Measurements from ENCODE around the gene MBD6.
A peak's percentile ranks its signal among the peaks of the same experiment; 100 is the strongest.
"Not testable (repeated sequence)": the region's sequence is repeated elsewhere in the genome, so short reads cannot be mapped to it uniquely, and the experiment has no call there.

MBD6 gene

DNA sequence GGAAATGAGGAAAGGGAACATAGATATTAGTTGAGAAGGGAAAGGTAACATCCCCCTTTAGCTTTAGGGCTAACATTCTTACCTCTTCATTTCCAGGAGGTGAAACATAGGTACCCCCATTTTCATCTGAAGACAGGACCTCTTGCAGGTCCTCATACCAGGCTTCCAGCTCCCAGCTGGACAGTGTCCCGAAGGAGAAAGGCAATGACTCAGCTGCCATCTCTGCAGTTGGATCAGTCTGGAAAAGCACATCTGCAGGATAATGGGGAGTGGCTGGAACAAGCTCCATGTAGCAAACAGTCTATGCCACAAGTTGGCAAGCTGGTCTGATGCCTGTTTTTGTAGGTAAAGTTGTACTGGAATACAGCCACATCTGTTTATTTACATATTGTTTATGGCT, 5.4 kb upstream of the MBD6 start:
- H3K4me3 Mint-ChIP-seq, result no peak overlapping the region
- H3K4me1 Mint-ChIP-seq, result peaks cover 52% of the 10 kb centered on the region
- no peaks in the 10 kb centered on the region for H3K27me3 Mint-ChIP-seq
- H3K27ac Mint-ChIP-seq, result peak overlapping the region; percentile 99
- no peaks in the 10 kb centered on the region for H3K9me3 Mint-ChIP-seq
- peaks cover 69% of the 10 kb centered on the region for H3K36me3 Mint-ChIP-seq
- no peak for ATAC-seq

DNA sequence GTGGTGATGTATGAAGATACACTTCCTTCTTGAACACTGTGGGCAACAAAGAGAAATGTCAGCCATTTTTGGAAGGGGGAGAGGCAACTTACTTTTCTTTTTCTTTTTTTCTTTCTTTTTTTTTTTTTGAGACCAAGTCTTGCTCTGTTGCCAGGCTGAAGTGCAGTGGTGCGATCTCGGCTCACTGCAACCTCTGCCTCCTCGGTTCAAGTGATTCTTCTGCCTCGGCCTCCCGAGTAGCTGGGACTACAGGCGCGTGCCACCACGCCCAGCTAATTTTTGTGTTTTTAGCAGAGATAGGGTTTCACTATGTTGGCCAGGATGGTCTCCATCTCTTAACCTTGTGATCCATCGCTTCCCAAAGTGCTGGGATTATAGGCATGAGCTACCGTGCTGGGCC, 4.9 kb upstream of the MBD6 start:
- Mint-ChIP-seq H3K27ac (peak overlapping the region; percentile 99), H3K36me3 (peaks cover 64% of the 10 kb centered on the region), H3K4me1 (peaks cover 54% of the 10 kb centered on the region)
- not testable (repeated sequence) for H3K27me3 Mint-ChIP-seq, ATAC-seq, H3K9me3 Mint-ChIP-seq, H3K4me3 Mint-ChIP-seq

DNA sequence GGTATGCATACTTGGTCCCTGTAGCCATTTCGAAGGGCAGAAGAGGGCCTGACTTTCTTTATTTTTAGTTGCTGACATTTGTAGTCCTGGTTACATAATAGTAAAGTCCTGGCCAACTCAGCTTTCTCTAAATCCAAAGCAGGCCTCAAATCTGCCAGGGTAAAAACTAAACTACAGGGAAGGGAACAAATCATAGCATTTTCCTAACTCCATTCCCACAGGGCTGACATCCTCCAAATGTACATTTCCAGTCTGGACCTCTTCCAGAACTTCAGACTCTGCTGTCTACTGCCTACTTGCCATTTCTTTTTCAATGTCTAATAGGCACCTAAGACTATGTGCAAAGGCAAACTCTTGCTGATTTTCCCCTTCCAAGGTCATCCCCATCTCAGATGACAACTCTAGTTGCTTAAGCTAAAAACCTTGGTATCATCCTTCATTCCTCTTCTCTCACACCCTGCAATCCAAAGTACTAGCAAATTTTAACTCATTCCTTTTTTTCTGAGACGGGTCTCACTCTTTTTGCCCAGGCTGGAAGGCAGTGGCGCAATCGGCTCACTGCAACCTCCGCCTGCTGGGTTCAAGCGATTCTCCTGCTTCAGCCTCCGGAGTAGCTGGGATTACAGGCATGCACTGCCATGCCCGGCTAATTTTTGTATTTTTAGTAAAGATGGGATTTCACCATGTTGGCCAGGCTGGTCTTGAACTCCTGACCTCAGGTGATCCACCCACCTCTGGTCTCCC, 4.3 kb upstream of the MBD6 start:
- ATAC-seq, result no peak
- Mint-ChIP-seq H3K4me3 (peak overlapping the region; percentile 94), H3K4me1 (peaks cover 58% of the 10 kb centered on the region)

DNA sequence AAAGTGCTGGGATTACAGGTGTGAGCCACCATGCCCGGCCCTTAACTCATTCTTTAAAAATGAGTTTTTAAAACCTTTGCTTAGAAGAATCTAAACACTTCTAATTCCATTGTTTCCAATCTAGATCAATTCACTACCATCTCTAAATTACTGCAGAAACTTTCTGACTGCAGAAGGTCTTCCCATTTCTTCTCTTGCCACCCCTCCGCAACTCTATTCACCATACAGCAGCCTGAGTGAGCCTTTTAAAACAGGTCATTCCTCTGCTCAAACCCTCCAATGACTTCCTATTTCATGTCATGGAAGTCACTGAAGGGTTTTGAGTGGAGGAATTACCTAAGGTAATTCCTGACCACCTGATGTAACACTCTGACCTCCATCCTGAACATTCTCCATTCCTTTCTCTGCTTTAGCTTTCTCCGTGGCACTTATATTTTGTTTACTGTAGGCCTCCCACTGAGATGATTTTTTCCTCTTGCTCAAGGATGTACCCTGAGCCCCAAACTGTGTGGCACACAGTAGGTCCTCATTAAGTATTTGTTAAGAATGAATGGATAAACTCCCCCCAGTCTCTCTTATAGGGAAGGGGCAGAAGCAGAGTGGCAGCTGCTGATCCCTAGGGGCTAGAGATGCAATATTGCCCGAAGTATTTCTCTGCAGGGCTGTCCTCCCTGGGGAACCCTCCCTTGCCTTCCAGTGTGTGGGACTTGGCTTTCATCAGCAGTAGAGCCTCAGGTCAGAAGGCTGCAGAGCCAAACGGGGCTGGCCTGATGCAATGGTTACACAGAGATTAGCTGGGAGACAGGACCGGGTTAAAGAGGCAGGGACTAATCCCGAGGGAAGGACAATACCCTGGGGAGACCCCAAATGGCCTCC, 3.5 kb upstream of the MBD6 start:
- Mint-ChIP-seq H3K27ac (peak overlapping the region; percentile 99), H3K9me3 (no peaks in the 10 kb centered on the region), H3K36me3 (peaks cover 54% of the 10 kb centered on the region), H3K4me3 (peak overlapping the region; percentile 94), H3K27me3 (no peaks in the 10 kb centered on the region), H3K4me1 (peaks cover 66% of the 10 kb centered on the region)
- no peak for ATAC-seq

More for the DNA sequence above, 4.3 kb upstream of the MBD6 start:
- H3K27me3 Mint-ChIP-seq, result no peaks in the 10 kb centered on the region
- peaks cover 57% of the 10 kb centered on the region for H3K36me3 Mint-ChIP-seq
- peak overlapping the region; percentile 99 for H3K27ac Mint-ChIP-seq
- no peaks in the 10 kb centered on the region for H3K9me3 Mint-ChIP-seq

DNA sequence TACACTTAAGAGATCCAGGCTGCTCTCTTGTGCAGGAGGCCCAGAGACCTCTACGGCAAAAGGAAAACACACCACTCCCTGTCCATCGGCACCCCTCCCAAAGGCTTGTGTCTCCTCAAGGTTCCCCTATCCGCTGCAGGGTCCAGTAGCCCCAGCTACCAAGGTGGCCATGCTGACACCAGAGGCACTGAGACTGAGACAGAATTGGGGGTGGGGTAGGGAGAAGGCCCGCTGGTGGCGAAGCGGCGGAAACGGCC, 2.9 kb upstream of the MBD6 start:
- Mint-ChIP-seq H3K9me3 (no peaks in the 10 kb centered on the region), H3K4me1 (peaks cover 72% of the 10 kb centered on the region), H3K36me3 (peaks cover 48% of the 10 kb centered on the region), H3K27ac (peak overlapping the region; percentile 99), H3K27me3 (no peaks in the 10 kb centered on the region), H3K4me3 (peak overlapping the region; percentile 94)
- no peak for ATAC-seq

DNA sequence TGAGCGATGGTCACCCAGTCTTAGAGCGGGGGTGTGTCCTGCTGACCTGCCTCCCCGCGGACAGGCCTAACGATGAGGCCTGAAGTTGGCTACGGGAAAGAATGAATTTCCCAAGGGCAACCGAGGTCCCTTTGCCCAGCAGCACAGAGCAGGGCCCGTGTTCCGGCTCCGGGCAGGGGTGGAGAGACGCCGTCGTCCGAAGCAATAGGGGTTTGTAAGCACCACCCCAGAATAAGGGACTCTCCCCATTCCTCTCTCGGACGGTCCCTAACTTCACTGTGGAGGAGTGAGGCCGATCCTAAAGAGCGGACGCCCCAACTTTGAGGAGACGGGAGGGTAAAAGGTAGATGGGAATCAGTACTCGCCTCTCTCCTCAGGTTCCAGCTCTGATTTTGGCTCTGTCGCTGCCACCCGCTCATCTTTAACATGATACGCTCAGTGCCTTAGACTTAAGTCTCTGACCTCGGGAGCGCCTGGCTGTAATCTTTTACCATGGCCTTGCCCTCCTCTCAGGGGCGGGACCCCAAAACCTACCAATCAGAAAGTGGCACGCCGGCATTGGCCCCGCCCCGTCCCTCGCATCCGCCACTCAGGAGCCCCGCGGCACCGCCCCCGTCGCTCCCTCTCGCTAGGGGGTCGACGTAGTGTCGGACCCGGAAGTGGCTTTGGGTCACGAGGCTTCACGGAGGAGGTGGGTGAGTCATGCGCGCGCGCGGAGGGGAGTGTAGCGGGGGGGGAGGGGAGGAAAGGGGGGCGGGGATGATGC, 2.4 kb upstream of the MBD6 start, which contains the start of gene DDIT3:
DDIT3 (minus strand) TSS at position 462 of the 766 bp plus-strand sequence. CDS start 3,108 bp downstream, outside the sequence.
- peak within 1 kb of the TSS; percentile 94 for H3K4me3 Mint-ChIP-seq
- no peaks in the 10 kb centered on the region for H3K27me3 Mint-ChIP-seq
- peaks cover 77% of the 10 kb centered on the region for H3K4me1 Mint-ChIP-seq
- H3K27ac Mint-ChIP-seq, result peak within 1 kb of the TSS; percentile 99
- H3K36me3 Mint-ChIP-seq, result peaks cover 47% of the 10 kb centered on the region
- no peaks in the 10 kb centered on the region for H3K9me3 Mint-ChIP-seq
- peak; percentile 89 for ATAC-seq

DNA sequence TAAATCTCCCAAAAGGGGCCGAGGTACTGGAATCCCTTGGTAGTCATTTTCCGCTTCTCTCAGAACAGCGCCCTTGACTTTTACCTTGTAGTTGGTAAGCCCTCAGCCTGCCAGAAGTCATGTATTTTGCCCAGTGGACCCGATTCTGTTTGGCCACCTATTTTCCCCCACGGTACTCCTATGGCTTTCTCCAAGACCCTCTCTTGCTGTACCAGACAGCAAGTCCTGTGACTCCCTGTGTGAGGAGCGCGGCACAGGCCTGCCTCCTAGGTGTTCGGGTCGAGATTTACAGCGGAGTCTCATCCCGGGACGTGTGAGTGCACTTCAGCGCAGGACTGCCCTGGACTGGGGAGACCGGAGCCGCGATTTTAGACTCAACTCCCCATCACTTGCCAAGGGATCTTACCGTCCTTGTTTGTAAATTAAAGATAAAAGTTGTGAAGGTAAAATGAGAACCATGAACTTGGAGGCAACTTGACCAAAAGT, 1.1 kb upstream of the MBD6 start:
- Mint-ChIP-seq H3K27me3 (no peaks in the 10 kb centered on the region), H3K4me1 (peaks cover 84% of the 10 kb centered on the region), H3K4me3 (peak overlapping the region; percentile 94)

DNA sequence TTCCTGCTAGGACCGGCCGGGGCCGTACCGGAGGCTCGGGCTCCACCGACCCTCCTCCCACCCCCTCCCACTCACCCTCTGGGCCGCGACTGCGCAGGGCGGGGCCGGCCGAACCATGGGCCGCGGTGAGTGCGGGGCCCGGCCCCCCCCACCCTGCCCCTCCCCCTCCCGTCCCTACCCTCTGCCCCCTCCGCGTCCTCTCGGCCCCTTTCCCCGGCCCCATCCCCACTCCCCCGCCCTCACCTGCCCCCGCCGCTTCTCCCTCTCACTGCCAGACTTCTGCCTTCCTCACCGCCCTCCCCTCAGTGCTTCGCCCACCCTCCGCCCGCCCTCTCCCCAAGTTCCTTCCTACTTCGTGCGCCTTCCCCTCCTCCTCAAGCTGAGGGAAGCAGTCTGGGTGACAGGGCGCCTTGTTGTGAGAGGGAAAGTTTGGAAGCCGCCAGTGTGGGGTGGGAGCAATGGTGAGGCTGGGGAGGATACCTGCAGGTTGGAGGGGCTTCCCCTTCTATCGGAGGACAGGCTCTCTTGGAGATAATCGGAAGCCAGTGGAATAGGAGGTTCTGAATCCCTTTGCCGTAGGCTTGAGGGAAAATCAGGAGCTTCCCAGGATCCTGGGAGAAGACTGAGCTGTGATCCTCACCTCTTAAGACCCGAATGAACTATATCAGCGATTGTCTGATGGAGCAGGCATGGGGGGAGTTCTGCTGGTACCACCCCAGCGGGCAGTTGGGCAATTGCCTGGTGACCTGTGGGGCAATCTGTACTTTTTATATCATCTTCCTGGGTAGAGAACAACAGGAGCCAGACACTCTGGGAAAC, 472 bp downstream of the MBD6 start:
- Mint-ChIP-seq H3K4me3 (peak overlapping the region; percentile 97), H3K36me3 (peaks cover 44% of the 10 kb centered on the region), H3K27ac (peak overlapping the region; percentile 99), H3K9me3 (no peaks in the 10 kb centered on the region), H3K4me1 (peaks cover 74% of the 10 kb centered on the region), H3K27me3 (no peaks in the 10 kb centered on the region)
- ATAC-seq, result no peak

More for the DNA sequence above, 1.1 kb upstream of the MBD6 start:
- H3K9me3 Mint-ChIP-seq, result no peaks in the 10 kb centered on the region
- ATAC-seq, result no peak
- H3K36me3 Mint-ChIP-seq, result peaks cover 47% of the 10 kb centered on the region
- H3K27ac Mint-ChIP-seq, result peak overlapping the region; percentile 99

DNA sequence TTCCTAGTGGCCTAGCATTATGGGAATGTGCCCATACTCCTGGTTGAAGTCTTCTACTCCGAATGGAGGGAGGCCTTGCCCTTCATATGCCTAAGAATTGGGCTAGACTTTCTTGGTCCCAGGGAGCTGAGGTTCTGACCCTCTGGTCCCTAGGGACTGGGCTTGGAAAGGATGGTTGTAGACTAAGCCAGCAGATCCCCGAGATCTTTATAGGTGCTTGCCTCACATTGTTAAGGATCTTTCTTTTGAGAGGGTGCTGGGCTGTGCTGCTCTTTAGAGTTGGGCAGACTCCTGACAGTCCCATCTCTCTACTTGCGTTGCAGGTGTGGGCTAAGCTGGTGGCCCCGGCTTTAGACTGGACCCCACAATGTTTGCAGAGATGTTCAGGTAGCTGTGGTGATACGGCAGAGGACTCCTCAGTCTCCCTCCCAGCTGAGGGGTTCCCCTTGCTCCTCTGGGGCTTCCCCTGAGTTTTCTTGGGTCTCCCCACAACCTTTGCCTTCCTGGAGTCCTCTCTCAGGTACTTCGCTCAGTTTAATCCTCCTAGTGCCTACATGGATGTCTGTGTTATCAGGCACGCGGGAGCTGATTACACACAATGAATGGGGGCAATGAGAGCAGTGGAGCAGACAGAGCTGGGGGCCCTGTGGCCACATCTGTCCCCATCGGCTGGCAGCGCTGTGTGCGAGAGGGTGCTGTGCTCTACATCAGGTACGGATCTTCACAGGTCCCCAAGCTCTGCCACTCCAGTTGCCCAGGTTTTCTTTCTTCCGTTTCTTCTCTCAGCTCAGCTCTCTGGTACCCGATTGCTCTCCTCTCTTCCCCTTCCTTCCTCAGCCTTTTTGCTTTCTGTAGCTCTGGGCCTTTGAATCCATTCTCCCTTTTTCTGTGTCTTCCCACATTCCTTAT, 1.3 kb downstream of the MBD6 start:
- H3K27ac Mint-ChIP-seq, result peak overlapping the region; percentile 99

DNA sequence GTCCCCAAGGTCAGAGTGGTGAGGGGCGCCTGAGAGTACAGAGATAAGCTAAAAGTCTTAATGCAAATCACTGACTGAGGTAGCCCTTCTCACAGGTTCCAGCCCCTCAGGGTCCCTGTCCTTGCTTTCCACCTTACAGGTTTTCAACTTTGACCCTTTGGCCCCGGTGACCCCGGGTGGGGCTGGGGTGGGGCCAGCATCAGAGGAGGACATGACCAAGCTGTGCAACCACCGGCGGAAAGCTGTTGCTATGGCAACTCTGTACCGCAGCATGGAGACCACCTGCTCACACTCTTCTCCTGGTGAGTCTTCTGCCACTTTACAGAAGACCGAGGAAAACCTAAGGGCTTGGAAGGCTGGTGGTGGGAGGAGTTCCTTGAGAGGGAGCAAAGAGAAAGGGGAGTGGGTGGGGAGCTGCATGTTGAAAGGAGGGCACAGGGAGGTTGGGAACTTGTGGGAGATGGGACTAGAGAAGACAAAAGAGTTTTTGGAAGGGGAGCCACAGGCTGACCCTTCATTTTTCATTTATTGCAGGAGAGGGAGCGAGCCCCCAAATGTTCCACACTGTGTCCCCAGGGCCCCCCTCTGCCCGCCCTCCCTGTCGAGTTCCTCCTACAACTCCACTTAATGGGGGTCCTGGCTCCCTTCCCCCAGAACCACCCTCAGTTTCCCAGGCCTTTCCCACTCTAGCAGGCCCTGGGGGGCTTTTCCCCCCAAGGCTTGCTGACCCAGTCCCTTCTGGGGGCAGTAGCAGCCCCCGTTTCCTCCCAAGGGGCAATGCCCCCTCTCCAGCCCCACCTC, 2.4 kb downstream of the MBD6 start:
- no peak for ATAC-seq
- peak overlapping the region; percentile 99 for H3K27ac Mint-ChIP-seq
- H3K4me1 Mint-ChIP-seq, result peaks cover 61% of the 10 kb centered on the region
- no peaks in the 10 kb centered on the region for H3K9me3 Mint-ChIP-seq
- H3K4me3 Mint-ChIP-seq, result peak overlapping the region; percentile 97
- peaks cover 47% of the 10 kb centered on the region for H3K36me3 Mint-ChIP-seq
- H3K27me3 Mint-ChIP-seq, result no peaks in the 10 kb centered on the region

More for the DNA sequence above, 1.3 kb downstream of the MBD6 start:
- Mint-ChIP-seq H3K27me3 (no peaks in the 10 kb centered on the region), H3K9me3 (no peaks in the 10 kb centered on the region), H3K4me3 (peak overlapping the region; percentile 97), H3K36me3 (peaks cover 42% of the 10 kb centered on the region), H3K4me1 (peaks cover 68% of the 10 kb centered on the region)
- ATAC-seq, result no peak

DNA sequence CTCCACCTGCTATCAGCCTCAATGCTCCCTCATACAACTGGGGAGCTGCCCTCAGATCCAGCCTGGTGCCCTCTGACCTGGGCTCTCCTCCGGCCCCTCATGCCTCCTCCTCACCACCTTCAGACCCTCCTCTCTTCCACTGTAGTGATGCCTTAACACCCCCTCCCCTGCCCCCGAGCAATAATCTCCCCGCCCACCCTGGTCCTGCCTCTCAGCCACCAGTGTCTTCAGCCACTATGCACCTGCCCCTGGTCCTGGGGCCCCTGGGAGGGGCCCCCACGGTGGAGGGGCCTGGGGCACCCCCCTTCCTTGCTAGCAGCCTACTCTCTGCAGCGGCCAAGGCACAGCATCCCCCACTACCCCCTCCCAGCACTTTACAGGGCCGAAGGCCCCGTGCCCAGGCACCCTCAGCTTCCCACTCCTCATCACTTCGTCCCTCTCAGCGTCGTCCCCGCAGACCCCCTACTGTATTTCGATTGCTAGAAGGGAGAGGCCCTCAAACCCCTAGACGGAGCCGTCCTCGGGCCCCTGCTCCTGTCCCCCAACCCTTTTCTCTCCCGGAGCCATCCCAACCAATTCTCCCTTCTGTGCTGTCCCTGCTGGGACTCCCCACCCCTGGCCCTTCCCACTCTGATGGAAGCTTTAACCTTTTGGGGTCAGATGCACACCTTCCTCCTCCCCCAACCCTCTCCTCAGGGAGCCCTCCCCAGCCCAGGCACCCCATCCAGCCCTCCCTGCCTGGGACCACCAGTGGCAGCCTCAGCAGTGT, 3.2 kb downstream of the MBD6 start:
- no peak for ATAC-seq
- H3K9me3 Mint-ChIP-seq, result no peaks in the 10 kb centered on the region
- no peaks in the 10 kb centered on the region for H3K27me3 Mint-ChIP-seq
- H3K4me3 Mint-ChIP-seq, result peak overlapping the region; percentile 2
- peak overlapping the region; percentile 99 for H3K27ac Mint-ChIP-seq
- peaks cover 61% of the 10 kb centered on the region for H3K4me1 Mint-ChIP-seq
- peaks cover 50% of the 10 kb centered on the region for H3K36me3 Mint-ChIP-seq

DNA sequence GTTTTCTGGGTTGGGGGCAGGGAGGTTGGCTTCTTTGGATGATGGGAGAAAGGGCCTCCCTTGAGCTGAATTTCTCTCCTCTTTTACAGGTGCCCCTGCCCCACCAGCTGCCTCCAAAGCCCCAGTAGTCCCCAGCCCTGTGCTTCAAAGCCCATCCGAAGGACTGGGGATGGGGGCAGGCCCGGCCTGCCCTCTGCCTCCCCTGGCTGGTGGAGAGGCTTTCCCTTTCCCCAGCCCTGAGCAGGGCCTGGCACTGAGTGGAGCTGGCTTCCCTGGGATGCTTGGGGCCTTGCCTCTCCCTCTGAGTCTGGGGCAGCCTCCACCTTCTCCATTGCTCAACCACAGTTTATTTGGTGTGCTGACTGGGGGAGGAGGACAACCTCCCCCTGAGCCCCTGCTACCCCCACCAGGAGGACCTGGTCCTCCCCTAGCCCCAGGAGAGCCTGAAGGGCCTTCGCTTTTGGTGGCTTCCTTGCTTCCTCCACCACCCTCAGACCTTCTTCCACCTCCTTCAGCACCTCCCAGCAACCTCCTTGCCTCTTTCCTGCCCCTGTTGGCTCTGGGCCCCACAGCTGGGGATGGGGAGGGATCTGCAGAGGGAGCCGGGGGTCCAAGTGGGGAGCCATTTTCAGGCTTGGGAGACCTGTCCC, 4.0 kb downstream of the MBD6 start:
- Mint-ChIP-seq H3K4me3 (no peak overlapping the region), H3K36me3 (peaks cover 55% of the 10 kb centered on the region), H3K27ac (peak overlapping the region; percentile 30), H3K27me3 (no peaks in the 10 kb centered on the region), H3K4me1 (peaks cover 53% of the 10 kb centered on the region), H3K9me3 (no peaks in the 10 kb centered on the region)
- ATAC-seq, result no peak
